GM23248 (cell line): ENCODE results near the gene EDIL3. TPM values are rescaled to one million over a fixed set of nuclear protein-coding genes. Genes with fewer than 3 reads are reported as not detected.
A peak's percentile ranks its signal among the peaks of the same experiment; 100 is the strongest.

Experiments
- DNase-seq: peaks from one replicate; pipeline ENCODE4 v3.0.0-alpha.2; 2015
- H2AFZ ChIP-seq: fragments of 200-600 bp; sonication (generic); 2 replicates; pipeline ENCODE4 v1.6.1; 2016; ENCODE audit warnings: antibody characterized with exemption
- H3F3A ChIP-seq: fragments of 200-600 bp; sonication (generic); 2 replicates; pipeline ENCODE4 v1.6.1; 2016; ENCODE audit warnings: mild to moderate bottlenecking, antibody characterized with exemption, mixed run types; ENCODE audit not compliant: insufficient read depth
- H3K27ac ChIP-seq: fragments of 200-600 bp; sonication (generic); 2 replicates; pipeline ENCODE4 v1.5.1; 2016; ENCODE audit warnings: mild to moderate bottlenecking
- H3K27me3 ChIP-seq: fragments of 200-600 bp; sonication (generic); replicated peaks from 2 replicates; pipeline ENCODE4 v1.6.1; 2016; ENCODE audit warnings: mild to moderate bottlenecking; ENCODE audit not compliant: insufficient read depth
- H3K36me3 ChIP-seq: fragments of 200-600 bp; sonication (generic); 2 replicates; pipeline ENCODE4 v1.6.1; 2016; ENCODE audit warnings: low read depth, mild to moderate bottlenecking
- H3K4me1 ChIP-seq: fragments of 200-600 bp; sonication (generic); 2 replicates; pipeline ENCODE4 v1.6.1; 2016; ENCODE audit warnings: mild to moderate bottlenecking; ENCODE audit not compliant: insufficient read depth
- H3K4me2 ChIP-seq: fragments of 200-600 bp; sonication (generic); one replicate; pipeline ENCODE4 v1.6.1; 2016; ENCODE audit warnings: mild to moderate bottlenecking; ENCODE audit not compliant: unreplicated experiment
- H3K4me3 ChIP-seq: fragments of 200-600 bp; sonication (generic); 2 replicates; pipeline ENCODE4 v1.5.1; 2016; ENCODE audit warnings: mild to moderate bottlenecking
- H3K79me2 ChIP-seq: fragments of 200-600 bp; sonication (generic); 2 replicates; pipeline ENCODE4 v1.6.1; 2016; ENCODE audit warnings: mild to moderate bottlenecking; ENCODE audit not compliant: insufficient read depth
- H3K9ac ChIP-seq: fragments of 200-600 bp; sonication (generic); 2 replicates; pipeline ENCODE4 v1.6.1; 2016; ENCODE audit warnings: mild to moderate bottlenecking
- H3K9me2 ChIP-seq: fragments of 200-600 bp; sonication (generic); 2 replicates; pipeline ENCODE4 v1.6.1; 2016; ENCODE audit warnings: mixed run types, mild to moderate bottlenecking, moderate library complexity; ENCODE audit not compliant: insufficient read depth
- H3K9me3 ChIP-seq: fragments of 200-600 bp; sonication (generic); one replicate; pipeline ENCODE4 v1.6.1; 2017; ENCODE audit warnings: low read depth
- H4K20me1 ChIP-seq: fragments of 200-600 bp; sonication (generic); 2 replicates; pipeline ENCODE4 v1.6.0; 2016; ENCODE audit not compliant: insufficient read depth
- EZH2 ChIP-seq: fragments of 200-600 bp; sonication (generic); IDR thresholded peaks from 2 replicates; pipeline ENCODE4 v1.6.1; 2018; ENCODE audit warnings: antibody characterized with exemption, mild to moderate bottlenecking; ENCODE audit not compliant: insufficient read depth, poor library complexity, severe bottlenecking
- EZH2phosphoT487 ChIP-seq: fragments of 200-600 bp; sonication (generic); IDR thresholded peaks from 2 replicates; pipeline ENCODE4 v1.6.1; 2018; ENCODE audit warnings: antibody characterized with exemption, moderate library complexity, mild to moderate bottlenecking, low read depth; ENCODE audit not compliant: insufficient read depth
- whole genome bisulfite sequencing, 2 experiments: methylation state at CpG; one replicate each; pipeline ENCODE4 v1.1.6; 2015 to 2017; ENCODE audit warnings: low lambda C conversion rate in 2 of 2, low coverage in 1 of 2; ENCODE audit errors: missing lambda C conversion rate in 2 of 2; 5-methylcytosine and 5-hydroxymethylcytosine counted together
- in situ Hi-C: fragments of 300-500 bp; cut with MboI; formaldehyde crosslinking; loops from 2 replicates; pipeline ENCODE4 v1.15.0; 2020
- polyA plus RNA-seq: library from polyadenylated mRNA; unstranded; fragments of >200 nt; fragmentation: Nextera tagmentation; extraction: Ambion mirVana; gene quantifications from 2 replicates; pipeline ENCODE4 v1.2.1, GENCODE V29; 2016
- total RNA-seq: library from RNA; depleted of rRNA; stranded (reverse); fragments of >200 nt; shearing (Covaris generic); gene quantifications from 2 replicates; pipeline ENCODE4 v1.2.3, GENCODE V29; 2014

Gene EDIL3
- total and polyA plus RNA-seq, 2 experiments from 2014 or later: 17.7 to 24.1 TPM

- DNase-seq: peak; percentile 4
- Histone ChIP-seq H3K79me2 (no peaks in the 10 kb centered on the region), H3K36me3 (no peaks in the 10 kb centered on the region), H4K20me1 (no peaks in the 10 kb centered on the region), H3F3A (no peaks in the 10 kb centered on the region; the same call in 1 of the 2 replicates), H3K4me2 (no peak overlapping the region), H3K27me3 (no peaks in the 10 kb centered on the region), H3K4me1 (peaks cover 13% of the 10 kb centered on the region), H3K27ac (0 out of 2 replicates have a peak overlapping the region, but pooled peaks have one; percentile 20), H3K9ac (no peak overlapping the region), H2AFZ (0 out of 2 replicates have a peak overlapping the region, but pooled peaks have one; percentile 52), H3K4me3 (no peak overlapping the region), H3K9me3 (no peaks in the 10 kb centered on the region), H3K9me2 (no peaks in the 10 kb centered on the region)
- in situ Hi-C loops: no loop called here
- TF ChIP-seq EZH2phosphoT487: no peak
- no peak for TF ChIP-seq EZH2
Measured at GRCh38 chr5:83956386-83956785, 428.3 kb downstream of the EDIL3 start.

- peak; percentile 70 for DNase-seq
- Histone ChIP-seq H3K27ac (peak overlapping the region; percentile 20; the same call in 1 of the 2 replicates), H4K20me1 (no peaks in the 10 kb centered on the region), H3F3A (no peaks in the 10 kb centered on the region; the same call in 1 of the 2 replicates), H3K27me3 (no peaks in the 10 kb centered on the region), H3K4me3 (no peak overlapping the region), H3K36me3 (no peaks in the 10 kb centered on the region), H3K4me2 (peak overlapping the region; percentile 52), H3K4me1 (peaks cover 13% of the 10 kb centered on the region), H3K9me3 (no peaks in the 10 kb centered on the region), H2AFZ (peak overlapping the region; percentile 52), H3K9ac (no peak overlapping the region), H3K79me2 (no peaks in the 10 kb centered on the region), H3K9me2 (no peaks in the 10 kb centered on the region)
- 67 to 71% methylated on average over 1 of the region's 1 CpG for WGBS, 2 experiments
- in situ Hi-C loops: no loop called here
- TF ChIP-seq EZH2 (no peak), EZH2phosphoT487 (no peak)
Measured at GRCh38 chr5:83955916-83956315, 428.8 kb downstream of the EDIL3 start.

GRCh38 chr5:83947763-83948162 lies 436.9 kb downstream of the EDIL3 start:
- H2AFZ ChIP-seq: no peak overlapping the region
- H4K20me1 ChIP-seq: no peaks in the 10 kb centered on the region
- H3K4me2 ChIP-seq: no peak overlapping the region
- H3K4me3 ChIP-seq: no peak overlapping the region
- no peak for DNase-seq
- no peaks in the 10 kb centered on the region for H3K4me1 ChIP-seq
- no peak overlapping the region for H3K27ac ChIP-seq
- 50 to 56% methylated on average over 3 of the region's 3 CpGs for WGBS, 2 experiments
- TF ChIP-seq EZH2: no peak
- no peak for TF ChIP-seq EZH2phosphoT487
- no peaks in the 10 kb centered on the region for H3F3A ChIP-seq
- no peaks in the 10 kb centered on the region for H3K79me2 ChIP-seq
- in situ Hi-C loops: no loop called here
- H3K36me3 ChIP-seq: no peaks in the 10 kb centered on the region
- no peaks in the 10 kb centered on the region for H3K9me2 ChIP-seq
- no peak overlapping the region for H3K9ac ChIP-seq
- no peaks in the 10 kb centered on the region for H3K27me3 ChIP-seq
- no peaks in the 10 kb centered on the region for H3K9me3 ChIP-seq

GRCh38 chr5:83946516-83946915 lies 438.2 kb downstream of the EDIL3 start:
- H4K20me1 ChIP-seq: no peaks in the 10 kb centered on the region
- no peaks in the 10 kb centered on the region for H3K9me3 ChIP-seq
- no peak overlapping the region for H2AFZ ChIP-seq
- no peaks in the 10 kb centered on the region for H3F3A ChIP-seq
- WGBS, 2 experiments: 70 to 75% methylated on average over 6 of the region's 6 CpGs
- TF ChIP-seq EZH2phosphoT487 (no peak), EZH2 (no peak)
- no peaks in the 10 kb centered on the region for H3K79me2 ChIP-seq
- no peaks in the 10 kb centered on the region for H3K27me3 ChIP-seq
- H3K36me3 ChIP-seq: no peaks in the 10 kb centered on the region
- DNase-seq: no peak
- no peak overlapping the region for H3K4me3 ChIP-seq
- no peak overlapping the region for H3K27ac ChIP-seq
- in situ Hi-C loops: no loop called here
- no peaks in the 10 kb centered on the region for H3K9me2 ChIP-seq
- H3K9ac ChIP-seq: no peak overlapping the region
- H3K4me1 ChIP-seq: no peaks in the 10 kb centered on the region
- H3K4me2 ChIP-seq: no peak overlapping the region

- no peak overlapping the region for H2AFZ ChIP-seq
- no peaks in the 10 kb centered on the region for H4K20me1 ChIP-seq
- no peaks in the 10 kb centered on the region for H3K4me1 ChIP-seq
- no peak overlapping the region for H3K4me2 ChIP-seq
- H3K9ac ChIP-seq: no peak overlapping the region
- H3K9me2 ChIP-seq: no peaks in the 10 kb centered on the region
- H3K9me3 ChIP-seq: no peaks in the 10 kb centered on the region
- H3K4me3 ChIP-seq: no peak overlapping the region
- in situ Hi-C loops: no loop called here
- H3K36me3 ChIP-seq: no peaks in the 10 kb centered on the region
- no peaks in the 10 kb centered on the region for H3K27me3 ChIP-seq
- H3F3A ChIP-seq: no peaks in the 10 kb centered on the region
- no peak for DNase-seq
- TF ChIP-seq EZH2phosphoT487: no peak
- TF ChIP-seq EZH2: no peak
- 42 to 50% methylated on average over 1 of the region's 1 CpG for WGBS, 2 experiments
- no peak overlapping the region for H3K27ac ChIP-seq
- H3K79me2 ChIP-seq: no peaks in the 10 kb centered on the region
Measured at GRCh38 chr5:83942155-83942554, 442.5 kb downstream of the EDIL3 start.
